ENCODE data around the gene SLC35C1. TPM values are rescaled to one million over a fixed set of nuclear protein-coding genes. Genes with fewer than 3 reads are reported as not detected.

SLC35C1 gene
- total RNA-seq, 2 donors from 2014 or later, result 11.4 to 16.0 TPM

GRCh38 chr11:45796461-45796861 is 8.5 kb upstream of the SLC35C1 start:
- no peak overlapping the region for H3K9ac ChIP-seq (ENCODE audit: extremely low read depth, low read length, poor library complexity, severe bottlenecking)
- H3K27me3 ChIP-seq (ENCODE audit: control insufficient read depth, insufficient read depth, low read length, poor library complexity, severe bottlenecking), result no peaks in the 10 kb centered on the region
- H3K27ac ChIP-seq (ENCODE audit: low read depth, low read length), result no peak overlapping the region
- Mint-ChIP-seq H3K9me3 (no peaks in the 10 kb centered on the region), H3K4me1 (peaks cover 6% of the 10 kb centered on the region), H3K4me3 (no peak overlapping the region), H3K27ac (no peak overlapping the region), H3K36me3 (ENCODE audit: low read depth) (no peaks in the 10 kb centered on the region), H3K27me3 (ENCODE audit: insufficient read depth) (peaks cover 4% of the 10 kb centered on the region)
- no peak for DNase-seq
- TF ChIP-seq, protein P1, sequence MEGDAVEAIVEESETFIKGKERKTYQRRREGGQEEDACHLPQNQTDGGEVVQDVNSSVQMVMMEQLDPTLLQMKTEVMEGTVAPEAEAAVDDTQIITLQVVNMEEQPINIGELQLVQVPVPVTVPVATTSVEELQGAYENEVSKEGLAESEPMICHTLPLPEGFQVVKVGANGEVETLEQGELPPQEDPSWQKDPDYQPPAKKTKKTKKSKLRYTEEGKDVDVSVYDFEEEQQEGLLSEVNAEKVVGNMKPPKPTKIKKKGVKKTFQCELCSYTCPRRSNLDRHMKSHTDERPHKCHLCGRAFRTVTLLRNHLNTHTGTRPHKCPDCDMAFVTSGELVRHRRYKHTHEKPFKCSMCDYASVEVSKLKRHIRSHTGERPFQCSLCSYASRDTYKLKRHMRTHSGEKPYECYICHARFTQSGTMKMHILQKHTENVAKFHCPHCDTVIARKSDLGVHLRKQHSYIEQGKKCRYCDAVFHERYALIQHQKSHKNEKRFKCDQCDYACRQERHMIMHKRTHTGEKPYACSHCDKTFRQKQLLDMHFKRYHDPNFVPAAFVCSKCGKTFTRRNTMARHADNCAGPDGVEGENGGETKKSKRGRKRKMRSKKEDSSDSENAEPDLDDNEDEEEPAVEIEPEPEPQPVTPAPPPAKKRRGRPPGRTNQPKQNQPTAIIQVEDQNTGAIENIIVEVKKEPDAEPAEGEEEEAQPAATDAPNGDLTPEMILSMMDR (conservative IDR thresholded peaks at IDR 0.05), result no peak
- H3K4me1 ChIP-seq (ENCODE audit: control insufficient read depth, insufficient read depth, low read length), result no peaks in the 10 kb centered on the region
- H3K36me3 ChIP-seq (ENCODE audit: control insufficient read depth, insufficient read depth, low read length), result no peaks in the 10 kb centered on the region
- WGBS, 2 experiments (ENCODE audit: insufficient coverage in 1 of 2, insufficient read length in 1 of 2), result 94% methylated on average over 8 of the region's 8 CpGs
- no peaks in the 10 kb centered on the region for H3K9me3 ChIP-seq (ENCODE audit: control insufficient read depth, low read length)
- H3K4me3 ChIP-seq (ENCODE audit: low read length), result no peak overlapping the region

DNA sequence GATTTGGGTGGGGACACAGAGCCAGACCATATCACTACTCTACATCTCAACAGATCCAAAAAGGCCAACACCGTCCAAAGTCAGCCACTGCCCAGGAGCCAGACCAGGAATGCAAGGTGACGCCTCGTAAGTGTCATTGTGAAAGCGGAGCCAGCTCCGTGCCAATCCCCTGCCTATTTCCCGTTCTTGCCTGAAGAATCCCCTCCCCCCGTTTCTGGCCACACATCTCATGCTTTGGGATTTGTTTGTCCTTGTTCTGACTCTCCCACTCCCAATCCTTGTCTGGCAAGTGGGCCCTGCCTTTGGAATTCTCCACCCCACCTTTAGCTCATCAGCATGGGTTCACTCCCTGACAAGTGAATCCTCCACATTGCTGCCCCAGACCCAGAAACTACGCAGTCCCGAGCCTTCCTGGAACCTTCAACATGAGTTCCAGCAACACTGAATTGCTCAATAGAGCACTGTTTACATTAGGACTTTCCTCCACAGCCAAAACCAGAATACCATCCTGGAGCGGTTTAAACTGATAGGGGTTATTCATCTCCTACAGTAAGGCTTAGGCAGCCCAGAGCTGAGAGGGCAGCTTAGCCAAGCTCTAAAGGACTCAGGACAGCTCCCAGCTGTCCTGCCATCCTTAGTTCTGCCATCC is 6.0 kb upstream of the SLC35C1 start:
- no peak for DNase-seq
- Histone ChIP-seq H3K9ac (ENCODE audit: extremely low read depth, low read length, poor library complexity, severe bottlenecking) (no peak overlapping the region), H3K27ac (ENCODE audit: low read depth, low read length) (no peak overlapping the region), H3K4me3 (ENCODE audit: low read length) (no peak overlapping the region), H3K36me3 (ENCODE audit: control insufficient read depth, insufficient read depth, low read length) (no peaks in the 10 kb centered on the region), H3K27me3 (ENCODE audit: control insufficient read depth, insufficient read depth, low read length, poor library complexity, severe bottlenecking) (peaks cover 22% of the 10 kb centered on the region), H3K9me3 (ENCODE audit: control insufficient read depth, low read length) (no peaks in the 10 kb centered on the region), H3K4me1 (ENCODE audit: control insufficient read depth, insufficient read depth, low read length) (no peaks in the 10 kb centered on the region)
- peaks cover 5% of the 10 kb centered on the region for H3K4me1 Mint-ChIP-seq
- TF ChIP-seq, protein P1 (conservative IDR thresholded peaks at IDR 0.05), result no peak
- no peak overlapping the region for H3K27ac Mint-ChIP-seq
- H3K9me3 Mint-ChIP-seq, result no peaks in the 10 kb centered on the region
- no peaks in the 10 kb centered on the region for H3K36me3 Mint-ChIP-seq (ENCODE audit: low read depth)
- WGBS, 2 experiments (ENCODE audit: insufficient coverage in 1 of 2, insufficient read length in 1 of 2), result 94 to 99% methylated on average over 10 of the region's 10 CpGs
- H3K27me3 Mint-ChIP-seq (ENCODE audit: insufficient read depth), result peaks cover 24% of the 10 kb centered on the region
- no peak overlapping the region for H3K4me3 Mint-ChIP-seq

DNA sequence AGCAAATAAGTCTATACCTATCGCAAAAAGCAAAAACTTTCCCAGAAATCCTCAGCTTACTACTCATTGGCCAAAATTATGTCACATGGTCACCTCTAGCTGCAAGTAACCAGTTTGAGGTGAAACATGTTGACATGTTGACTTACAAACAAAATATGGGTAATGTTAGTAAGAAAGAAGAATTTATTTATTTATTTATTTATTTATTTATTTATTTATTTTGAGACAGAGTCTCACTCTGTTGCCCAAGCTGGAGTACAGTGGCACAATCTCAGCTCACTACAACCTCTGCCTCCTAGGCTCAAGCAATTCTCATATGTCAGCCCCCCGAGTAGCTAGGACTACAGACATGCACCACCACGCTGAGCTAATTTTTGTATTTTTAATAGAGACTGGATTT is 5.4 kb upstream of the SLC35C1 start:
- H3K4me1 Mint-ChIP-seq, result no peaks in the 10 kb centered on the region
- H3K27ac Mint-ChIP-seq, result no peak overlapping the region
- no peak overlapping the region for H3K4me3 Mint-ChIP-seq
- peaks cover 26% of the 10 kb centered on the region for H3K27me3 Mint-ChIP-seq (ENCODE audit: insufficient read depth)
- H3K27me3 ChIP-seq (ENCODE audit: control insufficient read depth, insufficient read depth, low read length, poor library complexity, severe bottlenecking), result peaks cover 22% of the 10 kb centered on the region
- H3K36me3 Mint-ChIP-seq (ENCODE audit: low read depth), result no peaks in the 10 kb centered on the region
- no peaks in the 10 kb centered on the region for H3K36me3 ChIP-seq (ENCODE audit: control insufficient read depth, insufficient read depth, low read length)
- no peak overlapping the region for H3K9ac ChIP-seq (ENCODE audit: extremely low read depth, low read length, poor library complexity, severe bottlenecking)
- H3K9me3 Mint-ChIP-seq, result no peaks in the 10 kb centered on the region
- H3K9me3 ChIP-seq (ENCODE audit: control insufficient read depth, low read length), result no peaks in the 10 kb centered on the region
- no peak overlapping the region for H3K4me3 ChIP-seq (ENCODE audit: low read length)
- TF ChIP-seq, protein P1 (conservative IDR thresholded peaks at IDR 0.05), result no peak
- H3K27ac ChIP-seq (ENCODE audit: low read depth, low read length), result no peak overlapping the region
- no peak for DNase-seq
- 90 to 100% methylated on average over 1 to 3 of the region's 3 CpGs for WGBS, 2 experiments (ENCODE audit: insufficient coverage in 1 of 2, insufficient read length in 1 of 2)
- no peaks in the 10 kb centered on the region for H3K4me1 ChIP-seq (ENCODE audit: control insufficient read depth, insufficient read depth, low read length)

Data from endodermal cell (in vitro differentiated cells).